GM23338 (cell line): ENCODE measurements around the gene ADH1C. TPM values are rescaled to one million over a fixed set of nuclear protein-coding genes. Genes with fewer than 3 reads are reported as not detected.

Source experiments
- CREB1 ChIP-seq: fragments of 250-450 bp; sonication (Bioruptor Pico); IDR thresholded peaks from 2 replicates; pipeline ENCODE4 v1.5.0; 2020; ENCODE audit warnings: low read depth, mild to moderate bottlenecking, moderate library complexity
- EZH2phosphoT487 ChIP-seq: fragments of 200-600 bp; sonication (generic); IDR thresholded peaks from one replicate; pipeline ENCODE4 v1.8.1; 2018; ENCODE audit warnings: antibody characterized with exemption; ENCODE audit not compliant: unreplicated experiment
- NANOG ChIP-seq: IDR thresholded peaks from 2 replicates; pipeline ENCODE4 v1.6.1; 2016; ENCODE audit warnings: antibody characterized with exemption, borderline replicate concordance
- POLR2AphosphoS5 ChIP-seq: IDR thresholded peaks from 2 replicates; pipeline ENCODE4 v1.6.1; 2016; ENCODE audit warnings: antibody characterized with exemption, low read depth
- REST ChIP-seq: IDR thresholded peaks from one replicate; pipeline ENCODE4 v1.6.1; 2018; ENCODE audit warnings: antibody characterized with exemption; ENCODE audit not compliant: unreplicated experiment
- ZNF331 ChIP-seq: fragments of 250-450 bp; sonication (Bioruptor Pico); IDR thresholded peaks from 2 replicates; pipeline ENCODE4 v1.5.0; 2020; ENCODE audit warnings: low read depth, mild to moderate bottlenecking, moderate library complexity
- ZNF462 ChIP-seq: fragments of 250-450 bp; sonication (Bioruptor Pico); IDR thresholded peaks from 2 replicates; pipeline ENCODE4 v1.5.0; 2020; ENCODE audit warnings: mild to moderate bottlenecking, moderate library complexity
- polyA plus RNA-seq: library from polyadenylated mRNA; unstranded; fragments of >200 nt; fragmentation: Nextera tagmentation; extraction: Ambion mirVana; gene quantifications from 2 replicates; pipeline ENCODE4 v1.2.1, GENCODE V29; 2016
- total RNA-seq: library from RNA; depleted of rRNA; stranded (reverse); fragments of >200 nt; shearing (Covaris generic); gene quantifications from 2 replicates; pipeline ENCODE4 v1.2.3, GENCODE V29; 2014

ADH1C gene
- total and polyA plus RNA-seq, 2 experiments from 2014 or later = not detected

- TF ChIP-seq ZNF462 (CRISPR knock-in tag) = no peak
- no peak for TF ChIP-seq REST
- TF ChIP-seq NANOG = no peak
- no peak for TF ChIP-seq ZNF331 (CRISPR knock-in tag)
- no peak for TF ChIP-seq POLR2AphosphoS5
- no peak for TF ChIP-seq EZH2phosphoT487
- no peak for TF ChIP-seq CREB1 (CRISPR knock-in tag)
Measured at GRCh38 chr4:99314211-99314610, 38.3 kb downstream of the ADH1C start (continued).
